SU-DHL-6 (cell line): ENCODE results near the gene ATP6V1C2.
"Not testable (repeated sequence)": the region's sequence is repeated elsewhere in the genome, so short reads cannot be mapped to it uniquely, and the experiment has no call there.

Experiments used
- H2AFZ ChIP-seq: fragments of 200-600 bp; sonication (generic); 2 replicates; pipeline ENCODE4 v1.6.1; 2014; ENCODE audit warnings: low read depth, mild to moderate bottlenecking, moderate library complexity, mixed read lengths, antibody characterized with exemption, low read length; ENCODE audit not compliant: severe bottlenecking
- H3F3A ChIP-seq: fragments of 200-600 bp; shearing (Covaris generic); 2 replicates; pipeline ENCODE4 v1.6.0; 2016; ENCODE audit warnings: antibody characterized with exemption, mild to moderate bottlenecking; ENCODE audit not compliant: insufficient read depth
- H3K27ac ChIP-seq: fragments of 200-600 bp; sonication (generic); 2 replicates; pipeline ENCODE4 v1.5.1; 2016; ENCODE audit warnings: low read depth, mild to moderate bottlenecking, low read length, moderate library complexity, mixed read lengths
- H3K27me3 ChIP-seq: fragments of 200-600 bp; sonication (generic), shearing (Covaris generic); 2 replicates; pipeline ENCODE4 v1.6.0; 2014; ENCODE audit warnings: mild to moderate bottlenecking, low read length
- H3K36me3 ChIP-seq: fragments of 200-600 bp; sonication (generic); 2 replicates; pipeline ENCODE4 v1.6.1; 2014; ENCODE audit warnings: mild to moderate bottlenecking, low read length, mixed read lengths
- H3K4me2 ChIP-seq: fragments of 300-600, 200-600 bp; shearing (Covaris generic), sonication (generic); 2 replicates; pipeline ENCODE4 v1.6.0; 2014; ENCODE audit warnings: low read length, low read depth, mild to moderate bottlenecking; ENCODE audit not compliant: poor library complexity, severe bottlenecking
- H3K4me3 ChIP-seq: fragments of 200-600 bp; sonication (generic); 2 replicates; pipeline ENCODE4 v1.5.1; 2014; ENCODE audit warnings: antibody characterized with exemption, low read length, mild to moderate bottlenecking, mixed read lengths; ENCODE audit not compliant: insufficient read depth, poor library complexity, severe bottlenecking
- H3K79me2 ChIP-seq: fragments of 200-600 bp; sonication (generic); 2 replicates; pipeline ENCODE4 v1.6.1; 2014; ENCODE audit warnings: mild to moderate bottlenecking, low read length, moderate library complexity; ENCODE audit not compliant: insufficient read depth
- H3K9ac ChIP-seq: fragments of 200-600 bp; sonication (generic); 2 replicates; pipeline ENCODE4 v1.7.0; 2014; ENCODE audit warnings: mild to moderate bottlenecking, low read length
- H3K9me2 ChIP-seq: fragments of 200-600 bp; sonication (generic); replicated peaks from 2 replicates; pipeline ENCODE4 v1.6.1; 2014; ENCODE audit warnings: low read length; ENCODE audit not compliant: insufficient read depth
- H3K9me3 ChIP-seq: fragments of 200-600 bp; sonication (generic); 2 replicates; pipeline ENCODE4 v1.6.1; 2014; ENCODE audit warnings: low read length, mixed read lengths; ENCODE audit not compliant: insufficient read depth
- H4K20me1 ChIP-seq: fragments of 200-600 bp; sonication (generic); 2 replicates; pipeline ENCODE4 v1.6.1; 2014; ENCODE audit warnings: low read depth, mild to moderate bottlenecking, antibody characterized with exemption, low read length, moderate library complexity, mixed read lengths
- CTCF ChIP-seq: fragments of 200-600 bp; sonication (generic); IDR thresholded peaks from one replicate; pipeline ENCODE4 v1.5.1; 2017; ENCODE audit warnings: antibody characterized with exemption, mild to moderate bottlenecking, low read length, moderate library complexity; ENCODE audit not compliant: insufficient read depth, poor library complexity, severe bottlenecking
- EZH2phosphoT487 ChIP-seq: fragments of 200-600 bp; sonication (generic), shearing (Covaris generic); conservative IDR thresholded peaks from 2 replicates; pipeline ENCODE4 v1.6.1; 2018; ENCODE audit warnings: mild to moderate bottlenecking, antibody characterized with exemption, low read length, moderate library complexity, mixed read lengths

ATP6V1C2 gene

GRCh38 chr2:10811517-10811916, 90.1 kb downstream of the ATP6V1C2 start:
- H2AFZ ChIP-seq: no peak overlapping the region
- peaks cover 24% of the 10 kb centered on the region for H3K36me3 ChIP-seq
- peaks cover 59% of the 10 kb centered on the region for H3K79me2 ChIP-seq
- H3F3A ChIP-seq: peaks cover 16% of the 10 kb centered on the region
- peak overlapping the region; percentile 97 for H3K9ac ChIP-seq
- H3K9me2 ChIP-seq: no peaks in the 10 kb centered on the region
- no peaks in the 10 kb centered on the region for H3K9me3 ChIP-seq
- no peaks in the 10 kb centered on the region for H3K27me3 ChIP-seq
- H3K27ac ChIP-seq: peak overlapping the region; percentile 69
- H3K4me3 ChIP-seq: peak overlapping the region; percentile 65
- TF ChIP-seq CTCF (no peak), EZH2phosphoT487 (no peak)
- H4K20me1 ChIP-seq: peaks cover 25% of the 10 kb centered on the region
- peak overlapping the region; percentile 79 for H3K4me2 ChIP-seq

GRCh38 chr2:10812362-10813162, 91.1 kb downstream of the ATP6V1C2 start, which contains the start of gene PDIA6:
Gene PDIA6 (minus strand): TSS chr2:10812785. CDS start chr2:10812696, 89 bp downstream.
- Histone ChIP-seq H3K36me3 (peaks cover 18% of the 10 kb centered on the region), H3K27me3 (no peaks in the 10 kb centered on the region), H3F3A (peaks cover 16% of the 10 kb centered on the region), H4K20me1 (peaks cover 23% of the 10 kb centered on the region), H3K9me3 (no peaks in the 10 kb centered on the region), H3K4me2 (peak within 1 kb of the TSS; percentile 85), H3K4me3 (peak within 1 kb of the TSS; percentile 65), H3K9me2 (no peaks in the 10 kb centered on the region), H3K79me2 (peaks cover 49% of the 10 kb centered on the region), H3K27ac (peak within 1 kb of the TSS; percentile 69), H2AFZ (peak within 1 kb of the TSS; percentile 94), H3K9ac (peak within 1 kb of the TSS; percentile 97)
- TF ChIP-seq EZH2phosphoT487 (no peak), CTCF (no peak)

- H4K20me1 ChIP-seq: peaks cover 15% of the 10 kb centered on the region
- H3K79me2 ChIP-seq: peaks cover 40% of the 10 kb centered on the region
- H2AFZ ChIP-seq: peak overlapping the region; percentile 94
- H3K9me2 ChIP-seq, H3K27me3 ChIP-seq, H3K36me3 ChIP-seq, H3K27ac ChIP-seq, H3K9me3 ChIP-seq: not testable (repeated sequence)
- peak overlapping the region; percentile 85 for H3K4me2 ChIP-seq
- H3F3A ChIP-seq: peaks cover 16% of the 10 kb centered on the region
- H3K4me3 ChIP-seq: peak overlapping the region; percentile 65
- peak overlapping the region; percentile 97 for H3K9ac ChIP-seq
Measured at GRCh38 chr2:10813163-10814138, 92.0 kb downstream of the ATP6V1C2 start.
